GM06990 (cell line): ENCODE data around the gene ZNF205.

ENCODE experiments used
- DNase-seq: peaks from one replicate; pipeline ENCODE4 v3.0.0-alpha.2; 2011; ENCODE audit not compliant: insufficient read length; ENCODE audit errors: extremely low read depth
- H3K27me3 ChIP-seq: replicated peaks from 2 replicates; pipeline ENCODE4 v1.6.0; 2011; ENCODE audit warnings: low read length; ENCODE audit not compliant: control insufficient read depth, insufficient read depth
- H3K36me3 ChIP-seq: 2 replicates; pipeline ENCODE4 v1.5.1; 2011; ENCODE audit warnings: low read length; ENCODE audit not compliant: control insufficient read depth, insufficient read depth
- H3K4me3 ChIP-seq: replicated peaks from 2 replicates; pipeline ENCODE4 v1.5.1; 2011; ENCODE audit warnings: low read depth, mild to moderate bottlenecking, control low read depth, low read length
- CTCF ChIP-seq: IDR thresholded peaks from 2 replicates; pipeline ENCODE4 v1.5.1; 2011; ENCODE audit warnings: low read length, control low read depth, mild to moderate bottlenecking, inconsistent platforms; ENCODE audit not compliant: insufficient read depth, poor library complexity, severe bottlenecking

The ZNF205 gene

DNA sequence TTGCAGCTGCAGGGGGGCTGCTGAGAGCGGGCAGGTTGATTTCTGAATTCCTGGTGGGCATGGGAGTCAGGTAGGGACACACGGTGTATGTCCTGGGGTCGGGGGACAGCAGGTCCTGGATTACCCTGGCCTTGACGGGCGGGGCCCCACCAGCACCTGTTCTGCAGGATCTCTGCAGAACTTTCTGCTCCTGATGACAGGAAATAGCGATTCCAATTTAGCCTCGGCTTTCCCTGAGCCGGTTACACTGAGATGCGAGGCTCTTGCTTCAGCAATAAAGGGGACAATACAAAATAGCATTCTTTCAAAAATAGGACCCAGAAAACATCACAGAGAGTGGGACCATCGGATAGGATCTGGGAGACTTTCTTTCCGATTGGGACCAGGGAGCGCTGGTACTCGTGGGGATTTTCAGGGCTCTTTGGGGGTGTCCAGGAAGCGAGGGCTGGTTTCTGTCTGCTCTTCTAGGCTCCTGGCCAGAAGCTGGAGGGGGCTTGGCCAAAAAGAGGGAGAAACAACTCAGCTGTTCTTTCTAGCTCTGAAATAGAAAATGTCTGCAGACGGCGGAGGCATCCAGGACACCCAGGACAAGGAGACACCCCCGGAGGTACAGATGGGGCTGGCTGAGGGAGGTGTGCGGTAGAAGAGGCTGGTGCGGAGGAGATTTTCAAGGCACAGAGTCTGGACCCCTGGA, 642 bp downstream of the ZNF205 start:
- DNase-seq: no peak
- peak overlapping the region; percentile 41 for H3K4me3 ChIP-seq
- TF ChIP-seq CTCF: no peak
- H3K36me3 ChIP-seq: no peaks in the 10 kb centered on the region
- H3K27me3 ChIP-seq: no peaks in the 10 kb centered on the region; the same call in 1 of the 2 replicates

GRCh38 chr16:3113765-3114479, 1.5 kb downstream of the ZNF205 start:
- Histone ChIP-seq H3K36me3 (no peaks in the 10 kb centered on the region), H3K4me3 (no peak overlapping the region), H3K27me3 (no peaks in the 10 kb centered on the region; the same call in 1 of the 2 replicates)
- no peak for DNase-seq
- TF ChIP-seq CTCF: no peak

DNA sequence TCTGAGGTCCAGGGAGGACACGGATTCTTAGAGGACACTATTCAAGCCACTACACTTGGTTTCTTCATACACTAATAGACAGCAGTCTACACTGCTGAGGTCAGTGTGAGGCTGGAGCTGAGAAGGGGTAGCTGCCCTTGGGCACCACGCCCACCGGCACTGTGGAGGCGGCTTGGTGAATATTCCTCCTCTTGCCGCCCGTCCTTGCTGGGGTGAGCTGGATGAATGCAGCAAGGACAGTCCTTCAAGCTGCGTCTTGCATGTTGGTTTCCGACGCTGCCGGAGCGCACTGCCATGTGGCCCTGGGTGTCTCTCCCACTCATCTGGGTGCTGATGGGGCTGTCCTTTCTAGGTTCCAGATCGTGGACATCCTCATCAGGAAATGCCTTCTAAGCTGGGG, 2.6 kb downstream of the ZNF205 start:
- no peak overlapping the region for H3K4me3 ChIP-seq
- no peak for DNase-seq
- H3K36me3 ChIP-seq: no peaks in the 10 kb centered on the region
- no peak for TF ChIP-seq CTCF
- no peaks in the 10 kb centered on the region; the same call in 1 of the 2 replicates for H3K27me3 ChIP-seq

DNA sequence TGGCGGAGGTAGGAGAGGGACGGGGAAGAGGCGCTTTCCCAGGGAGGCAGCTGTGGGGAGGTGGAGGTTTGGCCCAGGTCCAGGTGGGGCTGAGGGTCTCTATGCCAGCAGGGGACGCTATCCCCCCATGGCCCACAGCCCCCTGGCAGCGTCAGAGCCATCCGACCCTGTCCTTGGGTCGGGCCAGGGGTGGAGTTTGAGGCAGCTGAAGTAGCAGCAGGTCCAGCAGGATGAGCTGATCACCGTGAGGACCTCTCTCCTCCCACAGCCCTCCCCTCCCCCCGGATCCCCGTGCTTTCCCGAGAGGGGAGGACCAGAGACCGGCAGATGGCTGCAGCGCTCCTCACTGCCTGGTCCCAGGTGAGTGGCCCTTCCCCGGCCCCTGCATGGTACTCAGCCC, 3.2 kb downstream of the ZNF205 start:
- no peak for DNase-seq
- TF ChIP-seq CTCF: peak; percentile 35
- no peaks in the 10 kb centered on the region; the same call in 1 of the 2 replicates for H3K27me3 ChIP-seq
- H3K36me3 ChIP-seq: no peaks in the 10 kb centered on the region
- H3K4me3 ChIP-seq: no peak overlapping the region

GRCh38 chr16:3118204-3118790, 5.9 kb downstream of the ZNF205 start:
- H3K36me3 ChIP-seq: no peaks in the 10 kb centered on the region
- no peak for DNase-seq
- H3K27me3 ChIP-seq: no peaks in the 10 kb centered on the region; the same call in 1 of the 2 replicates
- no peak overlapping the region for H3K4me3 ChIP-seq
- TF ChIP-seq CTCF: no peak
